Liver (tissue), 9 donors: ENCODE results near the gene SNAPC3. TPM values are rescaled to one million over a fixed set of nuclear protein-coding genes. Genes with fewer than 3 reads are reported as not detected.
A peak's percentile ranks its signal among the peaks of the same experiment; 100 is the strongest.

Experiments used
- DNase-seq: peaks from one replicate; pipeline ENCODE4 v3.0.0-alpha.2; 2017; ENCODE audit warnings: low spot score
- H3K27ac ChIP-seq, 2 donors: one replicate each; pipeline ENCODE4 v1.7.0; 2013; ENCODE audit warnings: inconsistent platforms in 2 of 2, low read length in 2 of 2, control low read depth in 1 of 2, low read depth in 1 of 2, mild to moderate bottlenecking in 1 of 2
- H3K27me3 ChIP-seq, 4 donors: one replicate each; pipeline versions ENCODE4 v1.6.1 to v1.7.0; 2013; ENCODE audit warnings: low read length in 3 of 4, inconsistent platforms in 1 of 4, mild to moderate bottlenecking in 1 of 4, moderate library complexity in 1 of 4; ENCODE audit not compliant: control insufficient read depth in 4 of 4, insufficient read depth in 4 of 4
- H3K36me3 ChIP-seq, 4 donors: one replicate each; pipeline versions ENCODE4 v1.6.1 to v1.7.0; 2013; ENCODE audit warnings: low read length in 3 of 4, mild to moderate bottlenecking in 3 of 4, low read depth in 1 of 4, moderate library complexity in 1 of 4; ENCODE audit not compliant: control insufficient read depth in 4 of 4, insufficient read depth in 3 of 4
- H3K4me1 ChIP-seq, 4 donors: one replicate each; pipeline versions ENCODE4 v1.6.1 to v1.7.0; 2013; ENCODE audit warnings: low read length in 3 of 4, mild to moderate bottlenecking in 3 of 4, moderate library complexity in 1 of 4; ENCODE audit not compliant: control insufficient read depth in 4 of 4, insufficient read depth in 4 of 4
- H3K4me3 ChIP-seq, 3 donors: one replicate each; pipeline versions ENCODE4 v1.6.1 to v1.7.0; 2013; ENCODE audit warnings: low read length in 3 of 3, control low read depth in 1 of 3, low read depth in 1 of 3, mild to moderate bottlenecking in 1 of 3
- H3K9ac ChIP-seq, 2 donors: one replicate each; pipeline ENCODE4 v1.7.0; 2013; ENCODE audit warnings: low read length in 2 of 2, mild to moderate bottlenecking in 2 of 2, moderate library complexity in 2 of 2, control low read depth in 1 of 2, low read depth in 1 of 2
- H3K9me3 ChIP-seq, 4 donors: one replicate each; pipeline versions ENCODE4 v1.6.1 to v1.7.0; 2013; ENCODE audit warnings: low read length in 3 of 4; ENCODE audit not compliant: control insufficient read depth in 4 of 4
- ATF3 ChIP-seq: IDR thresholded peaks from 2 replicates; pipeline ENCODE4 v1.6.1; 2016; ENCODE audit warnings: antibody characterized with exemption
- CTCF ChIP-seq: fragments of 150-350 bp; IDR thresholded peaks from 2 replicates; pipeline ENCODE4 v1.5.1; 2017; ENCODE audit warnings: improper control_type of control experiment, low read depth, low read length; ENCODE audit not compliant: missing input control
- EGR1 ChIP-seq, 2 donors: IDR thresholded peaks; 2 replicates each; pipeline ENCODE4 v1.6.1; 2016 to 2018; ENCODE audit warnings: antibody characterized with exemption in 2 of 2, low read depth in 2 of 2
- FOXA1 ChIP-seq: IDR thresholded peaks from 2 replicates; pipeline ENCODE4 v1.6.1; 2016; ENCODE audit warnings: antibody characterized with exemption
- FOXA2 ChIP-seq: IDR thresholded peaks from 2 replicates; pipeline ENCODE4 v1.6.1; 2016; ENCODE audit warnings: antibody characterized with exemption
- GABPA ChIP-seq, 2 donors: IDR thresholded peaks in 1 of 2; conservative IDR thresholded peaks in 1 of 2; 2 replicates each; pipeline ENCODE4 v1.6.1; 2016; ENCODE audit warnings: antibody characterized with exemption in 2 of 2, mild to moderate bottlenecking in 1 of 2, moderate library complexity in 1 of 2
- HNF4A ChIP-seq, 2 donors: conservative IDR thresholded peaks; 2 replicates each; pipeline ENCODE4 v1.6.1; 2016; ENCODE audit warnings: antibody characterized with exemption in 2 of 2, mild to moderate bottlenecking in 2 of 2
- HNF4G ChIP-seq: IDR thresholded peaks from 2 replicates; pipeline ENCODE4 v1.6.1; 2016; ENCODE audit warnings: antibody characterized with exemption
- JUND ChIP-seq, 2 donors: IDR thresholded peaks; 2 replicates each; pipeline ENCODE4 v1.6.1; 2016; ENCODE audit warnings: antibody characterized with exemption in 2 of 2
- MAX ChIP-seq: IDR thresholded peaks from 2 replicates; pipeline ENCODE4 v1.6.1; 2016; ENCODE audit warnings: antibody characterized with exemption
- NR2F2 ChIP-seq: IDR thresholded peaks from 2 replicates; pipeline ENCODE4 v1.6.1; 2016; ENCODE audit warnings: antibody characterized with exemption
- RAD21 ChIP-seq, 2 donors: IDR thresholded peaks; 2 replicates each; pipeline ENCODE4 v1.6.1; 2016; ENCODE audit warnings: antibody characterized with exemption in 2 of 2, mild to moderate bottlenecking in 2 of 2
- REST ChIP-seq: IDR thresholded peaks from 2 replicates; pipeline ENCODE4 v1.6.1; 2016; ENCODE audit warnings: antibody characterized with exemption, mild to moderate bottlenecking
- RXRA ChIP-seq, 2 donors: IDR thresholded peaks; 2 replicates each; pipeline ENCODE4 v1.6.1; 2017 to 2018; ENCODE audit warnings: antibody characterized with exemption in 2 of 2, mild to moderate bottlenecking in 1 of 2
- SP1 ChIP-seq: IDR thresholded peaks from 2 replicates; pipeline ENCODE4 v1.6.1; 2018; ENCODE audit warnings: antibody characterized with exemption, mild to moderate bottlenecking
- TAF1 ChIP-seq: conservative IDR thresholded peaks from 2 replicates; pipeline ENCODE4 v1.6.1; 2016; ENCODE audit warnings: antibody characterized with exemption, mild to moderate bottlenecking
- YY1 ChIP-seq: IDR thresholded peaks from 2 replicates; pipeline ENCODE4 v1.6.1; 2016; ENCODE audit warnings: antibody characterized with exemption, mild to moderate bottlenecking
- ZBTB33 ChIP-seq: IDR thresholded peaks from 2 replicates; pipeline ENCODE4 v1.6.1; 2016; ENCODE audit warnings: antibody characterized with exemption
- WGBS: extraction: QIAGEN DNeasy Blood & Tissue Kit; methylation state at CpG from one replicate; pipeline ENCODE4 v1.1.7; 2013; 5-methylcytosine and 5-hydroxymethylcytosine counted together
- polyA plus RNA-seq, 2 donors: library from polyadenylated mRNA; stranded (reverse) in 1 of 2; unstranded in 1 of 2; fragments of 200-250 nt in 1 of 2; fragments of >200 nt in 1 of 2; fragmentation: Nextera tagmentation in 1 of 2; extraction: Ambion mirVana in 1 of 2; gene quantifications; one replicate each; pipeline versions ENCODE4 v1.2.1 to v1.2.3, GENCODE V29; 2013 to 2015
- total RNA-seq, 2 donors: library from RNA; depleted of rRNA; stranded (reverse); fragments of >200 nt; gene quantifications; one replicate each; pipeline ENCODE4 v1.2.3, GENCODE V29; 2014
- donor health status: healthy.
- donor health status: healthy.
- donor health status: healthy.
- donor health status: healthy.
- donor health status: healthy.

Gene SNAPC3
- total and polyA plus RNA-seq, 4 donors = 7.4 to 19.6 (median 13.5) TPM

- no peak overlapping the region for H3K27ac ChIP-seq
- H3K27me3 ChIP-seq = no peaks in the 10 kb centered on the region
- TF ChIP-seq GABPA (IDR thresholded peaks at IDR 0.05 in 1 of 2, conservative IDR thresholded peaks at IDR 0.05 in 1 of 2) = no peak
- TF ChIP-seq YY1 = no peak
- TF ChIP-seq JUND (IDR thresholded peaks at IDR 0.05) = no peak
- peak; percentile 50 for TF ChIP-seq FOXA2
- no peak for TF ChIP-seq HNF4G
- TF ChIP-seq RXRA (IDR thresholded peaks at IDR 0.05) = peak; percentile 46 to 73
- peak; percentile 16 for TF ChIP-seq MAX
- peak; percentile 30 to 42 for TF ChIP-seq HNF4A (conservative IDR thresholded peaks at IDR 0.05)
- TF ChIP-seq FOXA1 = peak; percentile 52
- TF ChIP-seq SP1 = peak; percentile 73
- TF ChIP-seq REST = no peak
- no peak for TF ChIP-seq RAD21 (IDR thresholded peaks at IDR 0.05)
- TF ChIP-seq ATF3 = no peak
- no peaks in the 10 kb centered on the region for H3K4me1 ChIP-seq
- H3K4me3 ChIP-seq = no peak overlapping the region
- no peak overlapping the region for H3K9ac ChIP-seq
- H3K36me3 ChIP-seq = peaks cover 0 to 7% (median 0%) of the 10 kb centered on the region in 4 donors
- WGBS = 60% methylated on average over 1 of the region's 1 CpG
- no peak for DNase-seq
- no peaks in the 10 kb centered on the region for H3K9me3 ChIP-seq
These were observed 57.4 kb downstream of the SNAPC3 start for GRCh38 chr9:15480028-15480427.

- H3K27ac ChIP-seq = no peak overlapping the region
- no peaks in the 10 kb centered on the region for H3K4me1 ChIP-seq
- no peaks in the 10 kb centered on the region for H3K9me3 ChIP-seq
- no peak overlapping the region for H3K9ac ChIP-seq
- H3K4me3 ChIP-seq = no peak overlapping the region
- DNase-seq = no peak
- TF ChIP-seq EGR1 (IDR thresholded peaks at IDR 0.05; ENCODE audit: low read depth in 2 of 2) (no peak), MAX (no peak), RXRA (IDR thresholded peaks at IDR 0.05) (no peak), HNF4A (conservative IDR thresholded peaks at IDR 0.05) (no peak), JUND (IDR thresholded peaks at IDR 0.05) (no peak), CTCF (no peak), NR2F2 (no peak), FOXA1 (no peak), REST (no peak), ATF3 (no peak), TAF1 (no peak), FOXA2 (no peak), HNF4G (no peak), GABPA (IDR thresholded peaks at IDR 0.05 in 1 of 2, conservative IDR thresholded peaks at IDR 0.05 in 1 of 2) (no peak), RAD21 (IDR thresholded peaks at IDR 0.05) (no peak), YY1 (no peak), SP1 (no peak), ZBTB33 (no peak)
- H3K27me3 ChIP-seq = no peaks in the 10 kb centered on the region
- H3K36me3 ChIP-seq = peaks cover 0 to 7% (median 1%) of the 10 kb centered on the region in 4 donors
- WGBS = 84% methylated on average over 1 of the region's 1 CpG
These were observed 59.5 kb downstream of the SNAPC3 start for GRCh38 chr9:15482146-15482545.
